Measurements from ENCODE around the gene PTGES3L. TPM values are rescaled to one million over a fixed set of nuclear protein-coding genes. Genes with fewer than 3 reads are reported as not detected.
A peak's percentile ranks its signal among the peaks of the same experiment; 100 is the strongest.
"Not testable (repeated sequence)": the region's sequence is repeated elsewhere in the genome, so short reads cannot be mapped to it uniquely, and the experiment has no call there.

The PTGES3L gene
- total and polyA plus RNA-seq, 4 donors: 0.08 to 0.19 (median 0.13) TPM; not detected in 1

GRCh38 chr17:42997390-42997983 is 17.6 kb upstream of the PTGES3L start:
- peak overlapping the region; percentile 61 to 62 for H3K27ac ChIP-seq (ENCODE audit: low read depth in 1 of 2, low read length in 2 of 2)
- H3K4me3 ChIP-seq (ENCODE audit: low read depth in 1 of 3, low read length in 3 of 3): peak overlapping the region in 2 of 3 donors; percentile 2 to 14
- TF ChIP-seq EGR1 (IDR thresholded peaks at IDR 0.05; ENCODE audit: low read depth in 2 of 2): no peak
- TF ChIP-seq HNF4A (conservative IDR thresholded peaks at IDR 0.05): no peak
- TF ChIP-seq NR2F2 (IDR thresholded peaks at IDR 0.05): no peak
- no peak for TF ChIP-seq RAD21 (IDR thresholded peaks at IDR 0.05)
- TF ChIP-seq MAX (IDR thresholded peaks at IDR 0.05): no peak
- no peak for TF ChIP-seq CTCF (IDR thresholded peaks at IDR 0.05; ENCODE audit: low read depth, low read length, missing input control)
- no peak for TF ChIP-seq FOXA1 (IDR thresholded peaks at IDR 0.05)
- TF ChIP-seq, protein P1, sequence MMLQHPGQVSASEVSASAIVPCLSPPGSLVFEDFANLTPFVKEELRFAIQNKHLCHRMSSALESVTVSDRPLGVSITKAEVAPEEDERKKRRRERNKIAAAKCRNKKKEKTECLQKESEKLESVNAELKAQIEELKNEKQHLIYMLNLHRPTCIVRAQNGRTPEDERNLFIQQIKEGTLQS (IDR thresholded peaks at IDR 0.05): no peak
- no peak for TF ChIP-seq JUND (IDR thresholded peaks at IDR 0.05)
- TF ChIP-seq, protein P2, sequence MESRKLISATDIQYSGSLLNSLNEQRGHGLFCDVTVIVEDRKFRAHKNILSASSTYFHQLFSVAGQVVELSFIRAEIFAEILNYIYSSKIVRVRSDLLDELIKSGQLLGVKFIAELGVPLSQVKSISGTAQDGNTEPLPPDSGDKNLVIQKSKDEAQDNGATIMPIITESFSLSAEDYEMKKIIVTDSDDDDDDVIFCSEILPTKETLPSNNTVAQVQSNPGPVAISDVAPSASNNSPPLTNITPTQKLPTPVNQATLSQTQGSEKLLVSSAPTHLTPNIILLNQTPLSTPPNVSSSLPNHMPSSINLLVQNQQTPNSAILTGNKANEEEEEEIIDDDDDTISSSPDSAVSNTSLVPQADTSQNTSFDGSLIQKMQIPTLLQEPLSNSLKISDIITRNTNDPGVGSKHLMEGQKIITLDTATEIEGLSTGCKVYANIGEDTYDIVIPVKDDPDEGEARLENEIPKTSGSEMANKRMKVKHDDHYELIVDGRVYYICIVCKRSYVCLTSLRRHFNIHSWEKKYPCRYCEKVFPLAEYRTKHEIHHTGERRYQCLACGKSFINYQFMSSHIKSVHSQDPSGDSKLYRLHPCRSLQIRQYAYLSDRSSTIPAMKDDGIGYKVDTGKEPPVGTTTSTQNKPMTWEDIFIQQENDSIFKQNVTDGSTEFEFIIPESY (IDR thresholded peaks at IDR 0.05): no peak
- no peak for TF ChIP-seq SP1 (IDR thresholded peaks at IDR 0.05)
- TF ChIP-seq, protein P3, sequence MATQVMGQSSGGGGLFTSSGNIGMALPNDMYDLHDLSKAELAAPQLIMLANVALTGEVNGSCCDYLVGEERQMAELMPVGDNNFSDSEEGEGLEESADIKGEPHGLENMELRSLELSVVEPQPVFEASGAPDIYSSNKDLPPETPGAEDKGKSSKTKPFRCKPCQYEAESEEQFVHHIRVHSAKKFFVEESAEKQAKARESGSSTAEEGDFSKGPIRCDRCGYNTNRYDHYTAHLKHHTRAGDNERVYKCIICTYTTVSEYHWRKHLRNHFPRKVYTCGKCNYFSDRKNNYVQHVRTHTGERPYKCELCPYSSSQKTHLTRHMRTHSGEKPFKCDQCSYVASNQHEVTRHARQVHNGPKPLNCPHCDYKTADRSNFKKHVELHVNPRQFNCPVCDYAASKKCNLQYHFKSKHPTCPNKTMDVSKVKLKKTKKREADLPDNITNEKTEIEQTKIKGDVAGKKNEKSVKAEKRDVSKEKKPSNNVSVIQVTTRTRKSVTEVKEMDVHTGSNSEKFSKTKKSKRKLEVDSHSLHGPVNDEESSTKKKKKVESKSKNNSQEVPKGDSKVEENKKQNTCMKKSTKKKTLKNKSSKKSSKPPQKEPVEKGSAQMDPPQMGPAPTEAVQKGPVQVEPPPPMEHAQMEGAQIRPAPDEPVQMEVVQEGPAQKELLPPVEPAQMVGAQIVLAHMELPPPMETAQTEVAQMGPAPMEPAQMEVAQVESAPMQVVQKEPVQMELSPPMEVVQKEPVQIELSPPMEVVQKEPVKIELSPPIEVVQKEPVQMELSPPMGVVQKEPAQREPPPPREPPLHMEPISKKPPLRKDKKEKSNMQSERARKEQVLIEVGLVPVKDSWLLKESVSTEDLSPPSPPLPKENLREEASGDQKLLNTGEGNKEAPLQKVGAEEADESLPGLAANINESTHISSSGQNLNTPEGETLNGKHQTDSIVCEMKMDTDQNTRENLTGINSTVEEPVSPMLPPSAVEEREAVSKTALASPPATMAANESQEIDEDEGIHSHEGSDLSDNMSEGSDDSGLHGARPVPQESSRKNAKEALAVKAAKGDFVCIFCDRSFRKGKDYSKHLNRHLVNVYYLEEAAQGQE (IDR thresholded peaks at IDR 0.05): no peak
- no peaks in the 10 kb centered on the region for H3K9me3 ChIP-seq (ENCODE audit: control insufficient read depth in 4 of 4, low read length in 3 of 4)
- H3K27me3 ChIP-seq (ENCODE audit: control insufficient read depth in 4 of 4, insufficient read depth in 4 of 4, low read length in 3 of 4): no peaks in the 10 kb centered on the region
- 9% methylated on average over 5 of the region's 5 CpGs for WGBS
- peaks cover 8 to 19% (median 15%) of the 10 kb centered on the region in 4 donors for H3K4me1 ChIP-seq (ENCODE audit: control insufficient read depth in 4 of 4, insufficient read depth in 4 of 4, low read length in 3 of 4)
- peak overlapping the region; percentile 19 to 73 for H3K9ac ChIP-seq (ENCODE audit: low read depth in 1 of 2, low read length in 2 of 2)
- no peak for DNase-seq (ENCODE audit: low spot score)
- peaks cover 4 to 25% (median 14%) of the 10 kb centered on the region in 4 donors for H3K36me3 ChIP-seq (ENCODE audit: control insufficient read depth in 4 of 4, insufficient read depth in 3 of 4, low read depth in 1 of 4, low read length in 3 of 4)

- H3K27ac ChIP-seq (ENCODE audit: low read depth in 1 of 2, low read length in 2 of 2); H3K9me3 ChIP-seq (ENCODE audit: control insufficient read depth in 4 of 4, low read length in 3 of 4): not testable (repeated sequence)
- WGBS: 84% methylated on average over 10 of the region's 10 CpGs
These were observed 14.0 kb upstream of the PTGES3L start for GRCh38 chr17:42993913-42994312.

More at GRCh38 chr17:42993913-42994312, 14.0 kb upstream of the PTGES3L start:
- not testable (repeated sequence) for H3K9ac ChIP-seq (ENCODE audit: low read depth in 1 of 2, low read length in 2 of 2); DNase-seq (ENCODE audit: low spot score); H3K27me3 ChIP-seq (ENCODE audit: control insufficient read depth in 4 of 4, insufficient read depth in 4 of 4, low read length in 3 of 4); H3K4me3 ChIP-seq (ENCODE audit: low read depth in 1 of 3, low read length in 3 of 3); H3K4me1 ChIP-seq (ENCODE audit: control insufficient read depth in 4 of 4, insufficient read depth in 4 of 4, low read length in 3 of 4)
- H3K36me3 ChIP-seq (ENCODE audit: control insufficient read depth in 4 of 4, insufficient read depth in 3 of 4, low read depth in 1 of 4, low read length in 3 of 4): peaks cover 19 to 38% (median 27%) of the 10 kb centered on the region in 4 donors

Measured in liver (tissue), 9 donors.